NCI-H82 treated with DMSO at 0.1 percent for 48 hours (cell line): ENCODE measurements around the gene CFHR1.

Source experiments
- DNase-seq: peaks from one replicate; lab custom pipeline; 2025; ENCODE audit not compliant: unreplicated experiment; lab: John Stamatoyannopoulos, UW

The CFHR1 gene

GRCh38 chr1:196875935-196876334 is 56.4 kb downstream of the CFHR1 start:
- no peak for DNase-seq

- DNase-seq: no peak
Observed at GRCh38 chr1:196877964-196878363, 58.4 kb downstream of the CFHR1 start.
